ENCODE results near the gene ULBP3. TPM values are rescaled to one million over a fixed set of nuclear protein-coding genes. Genes with fewer than 3 reads are reported as not detected.
A peak's percentile ranks its signal among the peaks of the same experiment; 100 is the strongest.

ULBP3 gene
- total and polyA plus RNA-seq, 9 of the 15 experiments (the other 6 are each of a cell fraction or from before 2014, with no cell fraction given): 0.25 to 0.33 TPM; not detected in 7

GRCh38 chr6:150016324-150017185 is 52.4 kb downstream of the ULBP3 start (continued):
- TF ChIP-seq E2F1 (CRISPR knock-in tag; IDR thresholded peaks at IDR 0.05) (peak; percentile 60; the same call in 1 of the 2 replicates), MEF2A (IDR thresholded peaks at IDR 0.05; ENCODE audit: control insufficient read depth, low read depth, low read length) (no peak), ZNF146 (CRISPR knock-in tag; IDR thresholded peaks at IDR 0.05; ENCODE audit: unreplicated experiment) (no peak), CTCF (IDR thresholded peaks at IDR 0.05 in 2 of 3, conservative IDR thresholded peaks at IDR 0.05 in 1 of 3; ENCODE audit: insufficient read depth in 2 of 3, low read depth in 1 of 3, low read length in 3 of 3) (peak; percentile 62 to 74 (median 70)), STAG1 (CRISPR knock-in tag; IDR thresholded peaks at IDR 0.05; ENCODE audit: borderline replicate concordance) (peak; percentile 67), JUND (IDR thresholded peaks at IDR 0.05; ENCODE audit: borderline replicate concordance, low read depth, low read length) (0 out of 2 replicates have a peak, but pooled peaks have one; percentile 3), JUND (tag; IDR thresholded peaks at IDR 0.05; ENCODE audit: borderline replicate concordance, low read depth, low read length) (no peak), SOX6 (IDR thresholded peaks at IDR 0.05) (no peak), JUN (IDR thresholded peaks at IDR 0.05; ENCODE audit: borderline replicate concordance, low read depth, low read length) (no peak), JUN (CRISPR knock-in tag; IDR thresholded peaks at IDR 0.05; ENCODE audit: borderline replicate concordance) (no peak), ELF1 (tag; IDR thresholded peaks at IDR 0.05) (0 out of 2 replicates have a peak, but pooled peaks have one; percentile 20), MLLT1 (IDR thresholded peaks at IDR 0.05) (peak in 1 of 2 experiments; percentile 21; a peak in 1 of 4 replicates), THRB (CRISPR knock-in tag; conservative IDR thresholded peaks at IDR 0.05) (0 out of 2 replicates have a peak, but pooled peaks have one; percentile 23), DNMT1 (IDR thresholded peaks at IDR 0.05) (no peak), TEAD1 (CRISPR knock-in tag; IDR thresholded peaks at IDR 0.05) (0 out of 4 replicates have a peak, but pooled peaks of 1 of the 2 experiments have one; percentile 17), BCL6 (CRISPR knock-in tag; IDR thresholded peaks at IDR 0.05) (no peak), MCM3 (IDR thresholded peaks at IDR 0.05) (0 out of 2 replicates have a peak, but pooled peaks have one; percentile 43)
